Activated CD8-positive, alpha-beta T cell treated with anti-CD3 and anti-CD28 coated beads for 36 hours (primary cell): ENCODE results near the gene DCD. TPM values are rescaled to one million over a fixed set of nuclear protein-coding genes. Genes with fewer than 3 reads are reported as not detected.

ENCODE experiments used
- ATAC-seq: fragments of 200-7000 bp; cut with Tn5 transposase; one replicate; pipeline ENCODE4 v1.10.0; 2021; ENCODE audit warnings: mild to moderate bottlenecking, moderate library complexity
- CTCF ChIA-PET: fragments of 350-600 bp; sonication (Branson Sonifier 250); formaldehyde crosslinking; loops from one replicate; lab custom pipeline; 2021; ENCODE audit warnings: antibody characterized with exemption; lab: Charles Lee
- POLR2A ChIA-PET: fragments of 350-600 bp; sonication (Branson Sonifier 250); formaldehyde crosslinking; loops from one replicate; lab custom pipeline; 2021; ENCODE audit warnings: antibody characterized with exemption; lab: Charles Lee
- DNase-seq: peaks from one replicate; pipeline ENCODE4 v3.0.0-alpha.2; 2020
- H3K27ac Mint-ChIP-seq: one replicate; pipeline ENCODE4 v1.8.0; 2021; ENCODE audit warnings: mild to moderate bottlenecking, mixed read lengths
- H3K27me3 Mint-ChIP-seq: one replicate; pipeline ENCODE4 v1.8.0; 2021; ENCODE audit warnings: mixed read lengths
- H3K36me3 Mint-ChIP-seq: one replicate; pipeline ENCODE4 v1.8.0; 2021; ENCODE audit warnings: low read depth, mixed read lengths
- H3K4me1 Mint-ChIP-seq: one replicate; pipeline ENCODE4 v1.8.0; 2021; ENCODE audit warnings: low read depth, mixed read lengths
- H3K4me3 Mint-ChIP-seq: one replicate; pipeline ENCODE4 v1.8.0; 2021; ENCODE audit warnings: mild to moderate bottlenecking, moderate library complexity, mixed read lengths
- H3K9me3 Mint-ChIP-seq: one replicate; pipeline ENCODE4 v1.8.0; 2021; ENCODE audit warnings: mixed read lengths
- intact Hi-C: fragments of 100-400 bp; cut with micrococcal nuclease; formaldehyde crosslinking; loops from one replicate; pipeline ENCODE4 v1.10.0; 2022
- total RNA-seq, 2 experiments: library from RNA; stranded (reverse); gene quantifications; one replicate each; pipeline ENCODE4 v1.2.3, GENCODE V29; 2021
- TF ChIP-seq, protein P1 (sequence below): fragments of 200-600 bp; IDR thresholded peaks from one replicate; pipeline ENCODE4 v1.8.0; 2022; ENCODE audit warnings: antibody characterized with exemption, mild to moderate bottlenecking

The DCD gene, protein sequence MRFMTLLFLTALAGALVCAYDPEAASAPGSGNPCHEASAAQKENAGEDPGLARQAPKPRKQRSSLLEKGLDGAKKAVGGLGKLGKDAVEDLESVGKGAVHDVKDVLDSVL
- total RNA-seq, result not detected

GRCh38 chr12:54648265-54648664, at the start of gene DCD:
DCD (minus strand) TSS chr12:54648365; CDS start chr12:54648303, 62 bp downstream.
- ChIA-PET POLR2A (no interaction called here), CTCF (interaction anchor here (3.3 kb wide), 1 partner anchor 10 kb away, joined by 20 read pairs; no protein-coding TSS in a partner anchor)
- Mint-ChIP-seq H3K4me1 (no peaks in the 10 kb centered on the region), H3K4me3 (no peak within 1 kb of the TSS), H3K27ac (no peak within 1 kb of the TSS), H3K36me3 (no peaks in the 10 kb centered on the region), H3K27me3 (peaks cover 29% of the 10 kb centered on the region), H3K9me3 (no peaks in the 10 kb centered on the region)
- TF ChIP-seq, protein P1, sequence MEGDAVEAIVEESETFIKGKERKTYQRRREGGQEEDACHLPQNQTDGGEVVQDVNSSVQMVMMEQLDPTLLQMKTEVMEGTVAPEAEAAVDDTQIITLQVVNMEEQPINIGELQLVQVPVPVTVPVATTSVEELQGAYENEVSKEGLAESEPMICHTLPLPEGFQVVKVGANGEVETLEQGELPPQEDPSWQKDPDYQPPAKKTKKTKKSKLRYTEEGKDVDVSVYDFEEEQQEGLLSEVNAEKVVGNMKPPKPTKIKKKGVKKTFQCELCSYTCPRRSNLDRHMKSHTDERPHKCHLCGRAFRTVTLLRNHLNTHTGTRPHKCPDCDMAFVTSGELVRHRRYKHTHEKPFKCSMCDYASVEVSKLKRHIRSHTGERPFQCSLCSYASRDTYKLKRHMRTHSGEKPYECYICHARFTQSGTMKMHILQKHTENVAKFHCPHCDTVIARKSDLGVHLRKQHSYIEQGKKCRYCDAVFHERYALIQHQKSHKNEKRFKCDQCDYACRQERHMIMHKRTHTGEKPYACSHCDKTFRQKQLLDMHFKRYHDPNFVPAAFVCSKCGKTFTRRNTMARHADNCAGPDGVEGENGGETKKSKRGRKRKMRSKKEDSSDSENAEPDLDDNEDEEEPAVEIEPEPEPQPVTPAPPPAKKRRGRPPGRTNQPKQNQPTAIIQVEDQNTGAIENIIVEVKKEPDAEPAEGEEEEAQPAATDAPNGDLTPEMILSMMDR, result no peak
- no peak for ATAC-seq
- intact Hi-C loops, result no loop called here
- DNase-seq, result no peak

- POLR2A ChIA-PET, result no interaction called here
- Mint-ChIP-seq H3K27ac (no peak overlapping the region), H3K36me3 (no peaks in the 10 kb centered on the region), H3K4me1 (no peaks in the 10 kb centered on the region), H3K4me3 (no peak overlapping the region), H3K27me3 (peaks cover 17% of the 10 kb centered on the region), H3K9me3 (no peaks in the 10 kb centered on the region)
- DNase-seq (no peak), ATAC-seq (no peak)
- TF ChIP-seq, protein P1, result no peak
- intact Hi-C loops, result no loop called here
- CTCF ChIA-PET, result no interaction called here
These were observed 49.7 kb upstream of the DCD start for GRCh38 chr12:54697851-54698250.

- H3K36me3 Mint-ChIP-seq, result no peaks in the 10 kb centered on the region
- peaks cover 34% of the 10 kb centered on the region for H3K27me3 Mint-ChIP-seq
- no peak overlapping the region for H3K4me3 Mint-ChIP-seq
- DNase-seq, result no peak
- H3K27ac Mint-ChIP-seq, result no peak overlapping the region
- ATAC-seq, result no peak
- ChIA-PET POLR2A (no interaction called here), CTCF (interaction anchor here (0.8 to 2.1 kb wide), 4 partner anchors 10 to 57 kb away, joined by 3 to 10 read pairs (median 4); no protein-coding TSS in a partner anchor)
- H3K4me1 Mint-ChIP-seq, result no peaks in the 10 kb centered on the region
- TF ChIP-seq, protein P1, result no peak
- intact Hi-C loops, result no loop called here
- H3K9me3 Mint-ChIP-seq, result no peaks in the 10 kb centered on the region
These were observed 44.2 kb upstream of the DCD start for GRCh38 chr12:54692353-54692752.

DNA sequence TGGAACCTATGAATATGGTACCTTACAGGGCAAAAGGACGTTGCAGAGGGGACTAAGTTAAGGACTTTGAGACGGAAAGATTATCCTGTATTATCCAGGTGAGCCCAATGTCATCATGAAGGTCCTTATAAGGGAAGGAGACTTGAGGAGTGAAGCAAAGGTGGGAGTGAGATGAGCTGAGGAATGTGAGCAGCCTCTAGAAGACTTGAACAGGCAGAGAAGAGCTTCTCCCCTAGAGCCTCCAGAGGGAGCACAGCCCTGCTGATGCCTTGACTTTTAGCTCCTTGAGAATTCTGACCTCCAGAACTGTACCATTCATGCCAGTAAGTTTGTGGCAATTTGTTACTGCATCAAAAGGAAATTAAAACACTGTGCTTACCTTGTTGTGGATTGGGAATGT, 41.8 kb upstream of the DCD start:
- ATAC-seq (no peak), DNase-seq (no peak)
- ChIA-PET CTCF (interaction anchor here (1.0 to 2.4 kb wide), 4 partner anchors 10 to 60 kb away, joined by 3 to 7 read pairs (median 4); no protein-coding TSS in a partner anchor), POLR2A (no interaction called here)
- Mint-ChIP-seq H3K4me3 (no peak overlapping the region), H3K9me3 (no peaks in the 10 kb centered on the region), H3K27ac (no peak overlapping the region), H3K27me3 (peaks cover 46% of the 10 kb centered on the region), H3K4me1 (no peaks in the 10 kb centered on the region), H3K36me3 (no peaks in the 10 kb centered on the region)
- TF ChIP-seq, protein P1, result no peak
- intact Hi-C loops, result no loop called here

DNA sequence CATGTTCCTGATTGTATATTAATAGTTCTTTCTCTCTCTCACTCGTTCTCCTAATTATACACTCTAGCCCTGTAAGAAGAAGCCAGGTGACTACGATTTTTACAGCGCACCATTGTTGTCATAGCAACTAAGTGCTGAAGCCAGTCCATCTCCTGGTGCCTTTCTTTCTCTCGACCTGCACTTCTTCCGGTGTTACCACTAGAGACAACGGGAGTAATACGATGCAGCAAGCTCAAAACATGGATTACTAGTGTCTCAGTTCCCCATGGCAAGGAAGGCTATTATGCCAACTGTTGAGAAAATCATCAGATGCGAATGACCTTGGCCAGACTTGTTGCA, 40.8 kb upstream of the DCD start:
- H3K4me3 Mint-ChIP-seq, result no peak overlapping the region
- H3K27ac Mint-ChIP-seq, result no peak overlapping the region
- intact Hi-C loops, result no loop called here
- CTCF ChIA-PET, result interaction anchor here (2.4 kb wide), 2 partner anchors 9 to 13 kb away, joined by 6 to 7 read pairs; no protein-coding TSS in a partner anchor
- TF ChIP-seq, protein P1, result no peak
- no peaks in the 10 kb centered on the region for H3K4me1 Mint-ChIP-seq
- H3K27me3 Mint-ChIP-seq, result peaks cover 50% of the 10 kb centered on the region
- H3K36me3 Mint-ChIP-seq, result no peaks in the 10 kb centered on the region
- ATAC-seq (no peak), DNase-seq (no peak)
- POLR2A ChIA-PET, result no interaction called here
- H3K9me3 Mint-ChIP-seq, result no peaks in the 10 kb centered on the region
